Mesenchymal stem cell (in vitro differentiated cells and primary cell): ENCODE measurements around the gene ABCD1.

Source experiments
- DNase-seq: peaks from one replicate; pipeline ENCODE4 v3.0.0-alpha.2; 2013
- H2AFZ ChIP-seq: one replicate; pipeline ENCODE4 v1.6.1; 2013; ENCODE audit warnings: low read depth, mild to moderate bottlenecking, control low read depth, inconsistent platforms, low read length, moderate library complexity
- H2AK5ac ChIP-seq: 2 replicates; pipeline ENCODE4 v1.6.1; 2013; ENCODE audit warnings: low read length, moderate library complexity, mild to moderate bottlenecking, inconsistent platforms; ENCODE audit not compliant: severe bottlenecking
- H2BK120ac ChIP-seq: one replicate; pipeline ENCODE4 v1.6.1; 2013; ENCODE audit warnings: low read depth, mild to moderate bottlenecking, inconsistent platforms, low read length, moderate library complexity
- H2BK12ac ChIP-seq, 2 experiments: one replicate each; pipeline ENCODE4 v1.6.1; 2013; ENCODE audit warnings: inconsistent platforms in 2 of 2, low read length in 2 of 2, mild to moderate bottlenecking in 2 of 2, moderate library complexity in 2 of 2, control low read depth in 1 of 2
- H2BK15ac ChIP-seq: one replicate; pipeline ENCODE4 v1.6.1; 2013; ENCODE audit warnings: mild to moderate bottlenecking, low read depth, inconsistent platforms; ENCODE audit not compliant: poor library complexity, severe bottlenecking
- H2BK5ac ChIP-seq: 2 replicates; pipeline ENCODE4 v1.6.1; 2013; ENCODE audit warnings: low read depth, mild to moderate bottlenecking, low read length, control low read depth, inconsistent platforms; ENCODE audit not compliant: poor library complexity, severe bottlenecking
- H3K14ac ChIP-seq, 2 experiments: one replicate each; pipeline ENCODE4 v1.6.1; 2013; ENCODE audit warnings: inconsistent platforms in 2 of 2, low read length in 2 of 2, control low read depth in 1 of 2, mild to moderate bottlenecking in 1 of 2, moderate library complexity in 1 of 2
- H3K18ac ChIP-seq, 2 experiments: one replicate each; pipeline ENCODE4 v1.6.1; 2013; ENCODE audit warnings: inconsistent platforms in 2 of 2, low read length in 2 of 2, control low read depth in 1 of 2, low read depth in 1 of 2, mild to moderate bottlenecking in 1 of 2
- H3K23ac ChIP-seq, 2 experiments: one replicate each; pipeline ENCODE4 v1.6.1; 2013; ENCODE audit warnings: inconsistent platforms in 2 of 2, low read length in 2 of 2, mild to moderate bottlenecking in 2 of 2, moderate library complexity in 2 of 2, control low read depth in 1 of 2
- H3K27ac ChIP-seq: 2 replicates; pipeline ENCODE4 v1.5.1; 2013; ENCODE audit warnings: mild to moderate bottlenecking, moderate library complexity, low read length, control low read depth, inconsistent platforms; ENCODE audit not compliant: poor library complexity, severe bottlenecking
- H3K27me3 ChIP-seq, 2 experiments: 2 replicates each; pipeline versions ENCODE4 v1.6.1 to v1.7.0; 2013; ENCODE audit warnings: low read length in 2 of 2, mild to moderate bottlenecking in 2 of 2, moderate library complexity in 2 of 2, control low read depth in 1 of 2, inconsistent platforms in 1 of 2; ENCODE audit not compliant: control insufficient read depth in 1 of 2, insufficient read depth in 1 of 2
- H3K36me3 ChIP-seq, 2 experiments: 2 replicates each; pipeline versions ENCODE4 v1.6.1 to v1.7.0; 2013; ENCODE audit warnings: low read length in 2 of 2, control low read depth in 1 of 2, inconsistent platforms in 1 of 2, low read depth in 1 of 2, mild to moderate bottlenecking in 1 of 2; ENCODE audit not compliant: insufficient read depth in 2 of 2, control insufficient read depth in 1 of 2
- H3K4ac ChIP-seq, 2 experiments: one replicate each; pipeline ENCODE4 v1.6.1; 2013; ENCODE audit warnings: inconsistent platforms in 2 of 2, low read length in 2 of 2, mild to moderate bottlenecking in 2 of 2, moderate library complexity in 2 of 2, control low read depth in 1 of 2, low read depth in 1 of 2
- H3K4me1 ChIP-seq: 2 replicates; pipeline ENCODE4 v1.6.1; 2013; ENCODE audit warnings: low read depth, low read length, control low read depth; ENCODE audit not compliant: control insufficient read depth, insufficient read depth
- H3K4me2 ChIP-seq: 2 replicates; pipeline ENCODE4 v1.6.1; 2013; ENCODE audit warnings: low read length, mild to moderate bottlenecking, inconsistent platforms; ENCODE audit not compliant: poor library complexity, severe bottlenecking
- H3K4me3 ChIP-seq, 2 experiments: 2 replicates each; pipeline versions ENCODE4 v1.5.1 to v1.7.0; 2013; ENCODE audit warnings: low read length in 2 of 2, mild to moderate bottlenecking in 2 of 2, control low read depth in 1 of 2, low read depth in 1 of 2; ENCODE audit not compliant: insufficient read depth in 1 of 2
- H3K79me1 ChIP-seq: replicated peaks from 2 replicates; pipeline ENCODE4 v1.6.1; 2013; ENCODE audit warnings: mild to moderate bottlenecking, control low read depth, low read length, inconsistent platforms; ENCODE audit not compliant: poor library complexity, severe bottlenecking
- H3K9ac ChIP-seq: 2 replicates; pipeline ENCODE4 v1.7.0; 2013; ENCODE audit warnings: mild to moderate bottlenecking, low read length, moderate library complexity
- H3K9me3 ChIP-seq: 2 replicates; pipeline ENCODE4 v1.7.0; 2013; ENCODE audit warnings: mild to moderate bottlenecking, low read length; ENCODE audit not compliant: control insufficient read depth
- H4K8ac ChIP-seq: one replicate; pipeline ENCODE4 v1.6.1; 2013; ENCODE audit warnings: inconsistent platforms, mild to moderate bottlenecking, low read length, moderate library complexity
- H4K91ac ChIP-seq: one replicate; pipeline ENCODE4 v1.6.1; 2013; ENCODE audit warnings: mild to moderate bottlenecking, low read length, inconsistent platforms
- WGBS: methylation state at CpG from one replicate; pipeline ENCODE4 v1.1.7; 2013; ENCODE audit warnings: mixed read lengths; 5-methylcytosine and 5-hydroxymethylcytosine counted together

Gene ABCD1

GRCh38 chrX:153767674-153768055 is 43.0 kb downstream of the ABCD1 start:
- Histone ChIP-seq H3K9me3 (no peaks in the 10 kb centered on the region), H2BK12ac (no peak overlapping the region), H4K91ac (no peak overlapping the region), H2BK5ac (no peak overlapping the region), H3K27me3 (peaks cover 0 to under 1% of the 10 kb centered on the region in 2 experiments), H2AFZ (no peak overlapping the region), H3K4me3 (no peak overlapping the region), H4K8ac (no peak overlapping the region), H3K27ac (no peak overlapping the region), H3K4me2 (no peak overlapping the region), H3K18ac (no peak overlapping the region), H3K36me3 (peaks cover 6 to 59% of the 10 kb centered on the region in 2 experiments), H3K9ac (no peak overlapping the region), H3K4me1 (peaks cover 31% of the 10 kb centered on the region), H3K23ac (no peak overlapping the region), H2BK15ac (no peak overlapping the region), H3K4ac (no peak overlapping the region), H2BK120ac (no peak overlapping the region), H3K14ac (no peak overlapping the region), H3K79me1 (peaks cover 9% of the 10 kb centered on the region), H2AK5ac (no peak overlapping the region)
- 96% methylated on average over 11 of the region's 20 CpGs for WGBS
- DNase-seq = no peak

- Histone ChIP-seq H4K91ac (peak overlapping the region; percentile 39), H2BK5ac (no peak overlapping the region), H3K4me1 (peaks cover 31% of the 10 kb centered on the region), H2BK12ac (no peak overlapping the region), H3K14ac (no peak overlapping the region), H3K36me3 (peaks cover 6 to 68% of the 10 kb centered on the region in 2 experiments), H2AFZ (no peak overlapping the region), H3K4ac (no peak overlapping the region), H3K18ac (no peak overlapping the region), H3K4me2 (no peak overlapping the region), H2BK120ac (no peak overlapping the region), H2AK5ac (no peak overlapping the region), H3K27ac (no peak overlapping the region), H3K79me1 (peaks cover 9% of the 10 kb centered on the region), H3K9me3 (no peaks in the 10 kb centered on the region), H3K4me3 (no peak overlapping the region), H3K9ac (no peak overlapping the region), H3K23ac (no peak overlapping the region), H2BK15ac (no peak overlapping the region), H3K27me3 (no peaks in the 10 kb centered on the region), H4K8ac (no peak overlapping the region)
- WGBS = 94% methylated on average over 16 of the region's 22 CpGs
- no peak for DNase-seq
Observed at GRCh38 chrX:153768311-153769157, 43.9 kb downstream of the ABCD1 start.

- Histone ChIP-seq H3K9ac (no peak overlapping the region), H2BK5ac (no peak overlapping the region), H2AFZ (no peak overlapping the region), H3K14ac (no peak overlapping the region), H2BK15ac (no peak overlapping the region), H3K27ac (no peak overlapping the region), H3K23ac (no peak overlapping the region), H3K79me1 (peaks cover 8% of the 10 kb centered on the region), H3K4me3 (no peak overlapping the region), H3K36me3 (peaks cover 6 to 75% of the 10 kb centered on the region in 2 experiments), H3K4me2 (no peak overlapping the region), H2BK12ac (no peak overlapping the region), H3K4me1 (peaks cover 27% of the 10 kb centered on the region), H4K8ac (no peak overlapping the region), H3K18ac (no peak overlapping the region), H4K91ac (no peak overlapping the region), H3K4ac (no peak overlapping the region), H3K9me3 (no peaks in the 10 kb centered on the region), H2BK120ac (no peak overlapping the region), H3K27me3 (no peaks in the 10 kb centered on the region), H2AK5ac (no peak overlapping the region)
- DNase-seq = no peak
- 96% methylated on average over 16 of the region's 23 CpGs for WGBS
Observed at GRCh38 chrX:153769158-153769864, 44.7 kb downstream of the ABCD1 start.

GRCh38 chrX:153769865-153770600 is 45.4 kb downstream of the ABCD1 start:
- peaks cover 3% of the 10 kb centered on the region for H3K79me1 ChIP-seq
- no peak overlapping the region for H4K8ac ChIP-seq
- H2BK12ac ChIP-seq = no peak overlapping the region
- H2BK120ac ChIP-seq = no peak overlapping the region
- no peak overlapping the region for H3K18ac ChIP-seq
- no peak overlapping the region for H2BK5ac ChIP-seq
- no peaks in the 10 kb centered on the region for H3K9me3 ChIP-seq
- 90% methylated on average over 22 of the region's 25 CpGs for WGBS
- H3K27me3 ChIP-seq = no peaks in the 10 kb centered on the region
- H4K91ac ChIP-seq = no peak overlapping the region
- no peak overlapping the region for H2AK5ac ChIP-seq
- no peak for DNase-seq
- H3K4me1 ChIP-seq = peaks cover 20% of the 10 kb centered on the region
- H3K4ac ChIP-seq = no peak overlapping the region
- H3K14ac ChIP-seq = no peak overlapping the region
- no peak overlapping the region for H3K9ac ChIP-seq
- H3K36me3 ChIP-seq = peaks cover 6 to 83% of the 10 kb centered on the region in 2 experiments
- no peak overlapping the region for H3K4me3 ChIP-seq
- H2AFZ ChIP-seq = no peak overlapping the region
- H3K27ac ChIP-seq = no peak overlapping the region
- H3K23ac ChIP-seq = no peak overlapping the region
- H3K4me2 ChIP-seq = no peak overlapping the region
- H2BK15ac ChIP-seq = no peak overlapping the region
